HepG2 (cell line): Measurements from ENCODE around the gene DHRS1.

Source experiments
- BHLHE40 ChIP-seq: IDR thresholded peaks from 2 replicates; pipeline ENCODE4 v1.6.1; 2011; ENCODE audit warnings: low read length, improper control_type of control experiment
- CEBPB ChIP-seq: IDR thresholded peaks from 2 replicates; pipeline ENCODE4 v1.6.1; 2011; ENCODE audit warnings: low read depth, low read length, improper control_type of control experiment, borderline replicate concordance
- POLR2A ChIP-seq, 2 experiments: IDR thresholded peaks; 2 replicates each; pipeline ENCODE4 v1.6.1; 2011; ENCODE audit warnings: low read depth in 2 of 2, low read length in 2 of 2, mild to moderate bottlenecking in 1 of 2, moderate library complexity in 1 of 2; ENCODE audit not compliant: insufficient read depth in 1 of 2
- TCF7L2 ChIP-seq: IDR thresholded peaks from 2 replicates; pipeline ENCODE4 v1.6.1; 2011; ENCODE audit warnings: mild to moderate bottlenecking, low read depth, low read length, moderate library complexity

DNA sequence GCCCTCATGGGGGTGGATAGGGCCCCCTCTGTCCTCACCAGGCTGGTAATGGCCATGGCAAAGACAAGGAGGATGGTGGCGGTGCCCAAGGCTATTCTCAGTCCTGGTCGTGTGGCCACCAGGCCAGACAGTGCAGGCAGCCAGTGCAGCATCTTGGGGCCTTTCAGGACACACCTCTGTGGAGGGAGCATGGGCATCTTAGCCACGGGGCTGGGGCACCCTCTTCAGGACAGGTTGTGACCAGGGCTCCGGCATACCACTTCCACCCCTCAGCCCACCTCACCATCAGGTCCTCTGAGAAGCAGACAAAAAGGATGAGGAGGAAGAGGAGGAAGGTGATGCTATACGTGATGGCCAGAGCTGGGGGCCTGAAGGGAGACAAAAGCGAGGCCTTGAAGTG, 24.4 kb upstream of the DHRS1 start:
- no peak for TF ChIP-seq CEBPB
- TF ChIP-seq POLR2A (IDR thresholded peaks at IDR 0.05; ENCODE audit: insufficient read depth in 1 of 2, low read depth in 2 of 2, low read length in 2 of 2): no peak
- no peak for TF ChIP-seq BHLHE40
- no peak for TF ChIP-seq TCF7L2
